ENCODE data around the gene ZNF154. TPM values are rescaled to one million over a fixed set of nuclear protein-coding genes. Genes with fewer than 3 reads are reported as not detected.

The ZNF154 gene
- polyA plus RNA-seq, 1 experiment: 1.5 TPM

DNA sequence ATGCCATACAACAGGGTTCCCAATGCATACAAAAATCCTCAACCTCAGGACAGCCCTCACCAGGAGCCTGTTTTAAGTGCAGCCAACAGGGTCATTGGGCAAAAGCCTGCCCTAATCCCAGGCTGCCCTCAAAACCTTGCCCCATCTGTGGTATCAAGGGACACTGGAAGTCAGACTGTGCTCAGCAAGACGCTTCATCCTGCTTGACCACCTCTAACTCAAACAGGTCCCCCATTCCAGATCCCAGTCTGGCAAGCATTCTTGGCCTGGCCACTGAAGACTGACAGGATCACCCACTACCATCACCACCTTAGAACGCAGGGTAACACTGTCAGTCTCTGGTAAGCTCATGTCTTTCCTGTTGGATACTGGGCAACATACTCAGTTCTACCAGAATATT, 55.3 kb downstream of the ZNF154 start:
- TF ChIP-seq, protein P1, sequence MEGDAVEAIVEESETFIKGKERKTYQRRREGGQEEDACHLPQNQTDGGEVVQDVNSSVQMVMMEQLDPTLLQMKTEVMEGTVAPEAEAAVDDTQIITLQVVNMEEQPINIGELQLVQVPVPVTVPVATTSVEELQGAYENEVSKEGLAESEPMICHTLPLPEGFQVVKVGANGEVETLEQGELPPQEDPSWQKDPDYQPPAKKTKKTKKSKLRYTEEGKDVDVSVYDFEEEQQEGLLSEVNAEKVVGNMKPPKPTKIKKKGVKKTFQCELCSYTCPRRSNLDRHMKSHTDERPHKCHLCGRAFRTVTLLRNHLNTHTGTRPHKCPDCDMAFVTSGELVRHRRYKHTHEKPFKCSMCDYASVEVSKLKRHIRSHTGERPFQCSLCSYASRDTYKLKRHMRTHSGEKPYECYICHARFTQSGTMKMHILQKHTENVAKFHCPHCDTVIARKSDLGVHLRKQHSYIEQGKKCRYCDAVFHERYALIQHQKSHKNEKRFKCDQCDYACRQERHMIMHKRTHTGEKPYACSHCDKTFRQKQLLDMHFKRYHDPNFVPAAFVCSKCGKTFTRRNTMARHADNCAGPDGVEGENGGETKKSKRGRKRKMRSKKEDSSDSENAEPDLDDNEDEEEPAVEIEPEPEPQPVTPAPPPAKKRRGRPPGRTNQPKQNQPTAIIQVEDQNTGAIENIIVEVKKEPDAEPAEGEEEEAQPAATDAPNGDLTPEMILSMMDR (IDR thresholded peaks at IDR 0.05; ENCODE audit: insufficient read depth, low read depth, low read length): no peak

GRCh38 chr19:57651654-57651996, 57.4 kb downstream of the ZNF154 start:
- Histone ChIP-seq H3K4me3 (ENCODE audit: low read depth, low read length) (no peak overlapping the region), H3K27me3 (ENCODE audit: control insufficient read depth, insufficient read depth, low read length) (no peaks in the 10 kb centered on the region), H3K36me3 (ENCODE audit: control insufficient read depth, insufficient read depth, low read length) (no peaks in the 10 kb centered on the region)
- TF ChIP-seq, protein P1 (IDR thresholded peaks at IDR 0.05; ENCODE audit: insufficient read depth, low read depth, low read length): 0 out of 2 replicates have a peak, but pooled peaks have one; percentile 5
- no peak for DNase-seq (ENCODE audit: low read depth)
- ChIA-PET CTCF (interaction anchor here (1.2 kb wide), 1 partner anchor 13 kb away, joined by 3 read pairs; no protein-coding TSS in a partner anchor), POLR2A (no interaction called here)

More for the DNA sequence above, 55.3 kb downstream of the ZNF154 start:
- Histone ChIP-seq H3K27me3 (ENCODE audit: control insufficient read depth, insufficient read depth, low read length) (no peaks in the 10 kb centered on the region), H3K4me3 (ENCODE audit: low read depth, low read length) (no peak overlapping the region), H3K36me3 (ENCODE audit: control insufficient read depth, insufficient read depth, low read length) (no peaks in the 10 kb centered on the region)
- CTCF ChIA-PET: no interaction called here
- DNase-seq (ENCODE audit: low read depth): no peak
- POLR2A ChIA-PET: no interaction called here

DNA sequence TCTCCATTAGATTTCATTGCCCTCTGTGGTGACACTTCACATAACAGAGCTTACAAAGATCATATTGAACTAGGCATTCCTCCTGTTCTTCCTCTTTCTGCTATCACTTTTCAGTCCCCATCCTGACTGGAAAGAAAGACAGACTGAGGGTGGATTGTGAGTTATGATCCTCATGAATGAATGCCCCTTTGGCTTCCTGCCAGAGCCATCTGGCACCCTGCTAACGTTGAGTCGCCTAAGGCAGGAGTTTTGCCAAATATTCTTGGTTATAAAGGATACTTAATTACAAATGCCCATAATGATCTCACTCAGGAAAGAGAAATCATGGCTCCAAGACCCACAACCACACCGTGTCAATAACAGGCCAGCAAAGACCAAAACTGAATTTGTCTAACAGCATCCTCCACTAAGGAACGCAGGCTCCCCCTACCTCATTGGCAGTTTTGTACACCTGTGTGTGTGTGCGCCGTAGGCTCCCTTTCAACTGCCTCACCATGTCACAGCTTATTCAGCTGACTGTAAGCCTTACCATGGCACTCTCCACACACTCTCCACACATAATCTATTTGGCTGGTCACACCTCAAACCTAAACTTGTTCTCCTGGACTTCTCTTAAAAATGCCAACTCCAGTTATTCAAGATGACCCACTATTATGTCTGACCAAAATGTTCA, 60.5 kb downstream of the ZNF154 start:
- TF ChIP-seq, protein P1 (IDR thresholded peaks at IDR 0.05; ENCODE audit: insufficient read depth, low read depth, low read length): no peak
- Histone ChIP-seq H3K27me3 (ENCODE audit: control insufficient read depth, insufficient read depth, low read length) (no peaks in the 10 kb centered on the region), H3K4me3 (ENCODE audit: low read depth, low read length) (no peak overlapping the region), H3K36me3 (ENCODE audit: control insufficient read depth, insufficient read depth, low read length) (no peaks in the 10 kb centered on the region)
- ChIA-PET CTCF (interaction anchor here (1.3 kb wide), 1 partner anchor 15 kb away, joined by 3 read pairs; the partner anchor contains the start of gene ZNF211), POLR2A (no interaction called here)
- no peak for DNase-seq (ENCODE audit: low read depth)

Other genes with a start within 250 kb of the ZNF154 start
- 3.6 and 5.8 TPM in 2 replicates for gene ZNF772, start 231.6 kb downstream of the ZNF154 start, polyA plus RNA-seq (2011; rRNA removed)
- 8.8 and 11.0 TPM in 2 replicates for gene ZNF419, start 221.5 kb downstream of the ZNF154 start, polyA plus RNA-seq (2011; rRNA removed)
- 13.0 and 13.1 TPM in 2 replicates for gene ZNF773, start 209.3 kb downstream of the ZNF154 start, polyA plus RNA-seq (2011; rRNA removed)
- gene ZNF549, start 181.8 kb downstream of the ZNF154 start, polyA plus RNA-seq (2011; rRNA removed): 2.5 and 3.8 TPM in 2 replicates
- 6.3 and 7.2 TPM in 2 replicates for gene ZNF550, start 149.3 kb downstream of the ZNF154 start, polyA plus RNA-seq (2011; rRNA removed)
- gene ZNF416, start 130.3 kb downstream of the ZNF154 start, polyA plus RNA-seq (2011; rRNA removed): 2.9 and 4.0 TPM in 2 replicates
- 3.9 and 4.9 TPM in 2 replicates for gene ZIK1, start 125.1 kb downstream of the ZNF154 start, polyA plus RNA-seq (2011; rRNA removed)
- gene ZNF530, start 109.3 kb downstream of the ZNF154 start, polyA plus RNA-seq (2011; rRNA removed): 1.7 and 2.6 TPM in 2 replicates
- gene ZNF134, start 95.0 kb downstream of the ZNF154 start, polyA plus RNA-seq (2011; rRNA removed): 6.5 and 8.1 TPM in 2 replicates
- 7.8 and 11.3 TPM in 2 replicates for gene ZNF211, start 76.0 kb downstream of the ZNF154 start, polyA plus RNA-seq (2011; rRNA removed)
- not detected in 2 replicates for gene ZSCAN4, start 40.3 kb downstream of the ZNF154 start, polyA plus RNA-seq (2011; rRNA removed)
- 2.8 and 3.3 TPM in 2 replicates for gene ZNF551, start 27.2 kb downstream of the ZNF154 start, polyA plus RNA-seq (2011; rRNA removed)
- 4.4 and 5.0 TPM in 2 replicates for gene ZNF671, start 18.4 kb upstream of the ZNF154 start, polyA plus RNA-seq (2011; rRNA removed)
- 7.7 and 12.0 TPM in 2 replicates for gene ZNF776, start 37.6 kb upstream of the ZNF154 start, polyA plus RNA-seq (2011; rRNA removed)
- 3.9 and 5.8 TPM in 2 replicates for gene ZNF586, start 60.5 kb upstream of the ZNF154 start, polyA plus RNA-seq (2011; rRNA removed)
- 2.1 and 2.5 TPM in 2 replicates for gene ZNF552, start 105.7 kb upstream of the ZNF154 start, polyA plus RNA-seq (2011; rRNA removed)
- 2.3 and 4.4 TPM in 2 replicates for gene ZNF587B, start 121.1 kb upstream of the ZNF154 start, polyA plus RNA-seq (2011; rRNA removed)
- gene ZNF587, start 140.7 kb upstream of the ZNF154 start, polyA plus RNA-seq (2011; rRNA removed): 8.4 and 9.9 TPM in 2 replicates
- 4.5 and 5.8 TPM in 2 replicates for gene ZNF814, start 179.8 kb upstream of the ZNF154 start, polyA plus RNA-seq (2011; rRNA removed)
- 2.8 and 5.3 TPM in 2 replicates for gene ZNF417, start 207.4 kb upstream of the ZNF154 start, polyA plus RNA-seq (2011; rRNA removed)
- 2.5 and 2.7 TPM in 2 replicates for gene ZNF418, start 226.2 kb upstream of the ZNF154 start, polyA plus RNA-seq (2011; rRNA removed)
- 2.2 and 3.0 TPM in 2 replicates for gene ZNF256, start 238.5 kb upstream of the ZNF154 start, polyA plus RNA-seq (2011; rRNA removed)